Raji (cell line): ENCODE data around the gene CD8B.

Experiments
- POLR2A ChIP-seq: IDR thresholded peaks from 2 replicates; pipeline ENCODE4 v1.6.1; 2011; ENCODE audit warnings: low read depth, low read length, control low read depth; ENCODE audit not compliant: insufficient read depth

CD8B gene

DNA sequence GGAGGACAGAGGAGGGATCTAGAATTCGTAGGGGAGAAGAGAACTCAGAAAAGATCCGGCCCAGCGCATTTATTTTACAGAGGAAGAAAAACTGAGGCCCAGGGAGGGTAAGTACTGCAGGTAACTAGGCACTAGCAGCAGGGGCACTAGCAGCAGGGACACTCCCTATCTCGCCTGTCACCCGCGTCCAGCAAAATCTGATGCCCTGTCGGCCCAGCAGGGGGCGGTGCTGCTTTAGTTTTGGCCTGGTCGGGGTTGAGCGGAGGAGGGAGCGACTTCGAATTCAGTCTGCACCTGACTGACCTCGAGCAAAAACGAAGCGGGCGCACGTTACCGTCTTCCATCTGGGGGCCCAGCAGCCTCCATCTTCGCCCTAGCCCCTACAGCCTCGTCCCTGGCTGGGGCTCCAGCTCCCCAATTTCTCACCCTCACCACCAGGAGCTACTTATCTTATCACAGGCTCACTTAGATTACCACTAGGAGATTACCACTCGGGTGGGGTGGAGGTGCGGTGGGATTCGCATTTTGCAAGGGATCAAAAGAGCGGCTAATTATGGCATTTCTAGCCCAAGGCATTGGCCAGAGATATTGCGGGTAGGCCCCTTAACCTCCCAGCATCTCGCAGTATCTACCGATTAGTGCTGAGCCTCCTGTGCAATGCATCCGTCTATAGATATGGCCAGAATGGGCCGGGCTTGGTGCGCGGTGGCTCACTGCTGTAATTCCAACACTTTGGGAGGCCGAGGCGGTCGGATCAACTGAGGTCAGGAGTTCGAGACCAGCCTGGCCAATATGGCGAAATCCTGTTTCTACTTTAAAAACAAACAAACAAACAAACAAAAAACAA lies 53.1 kb downstream of the CD8B start:
- no peak for TF ChIP-seq POLR2A

DNA sequence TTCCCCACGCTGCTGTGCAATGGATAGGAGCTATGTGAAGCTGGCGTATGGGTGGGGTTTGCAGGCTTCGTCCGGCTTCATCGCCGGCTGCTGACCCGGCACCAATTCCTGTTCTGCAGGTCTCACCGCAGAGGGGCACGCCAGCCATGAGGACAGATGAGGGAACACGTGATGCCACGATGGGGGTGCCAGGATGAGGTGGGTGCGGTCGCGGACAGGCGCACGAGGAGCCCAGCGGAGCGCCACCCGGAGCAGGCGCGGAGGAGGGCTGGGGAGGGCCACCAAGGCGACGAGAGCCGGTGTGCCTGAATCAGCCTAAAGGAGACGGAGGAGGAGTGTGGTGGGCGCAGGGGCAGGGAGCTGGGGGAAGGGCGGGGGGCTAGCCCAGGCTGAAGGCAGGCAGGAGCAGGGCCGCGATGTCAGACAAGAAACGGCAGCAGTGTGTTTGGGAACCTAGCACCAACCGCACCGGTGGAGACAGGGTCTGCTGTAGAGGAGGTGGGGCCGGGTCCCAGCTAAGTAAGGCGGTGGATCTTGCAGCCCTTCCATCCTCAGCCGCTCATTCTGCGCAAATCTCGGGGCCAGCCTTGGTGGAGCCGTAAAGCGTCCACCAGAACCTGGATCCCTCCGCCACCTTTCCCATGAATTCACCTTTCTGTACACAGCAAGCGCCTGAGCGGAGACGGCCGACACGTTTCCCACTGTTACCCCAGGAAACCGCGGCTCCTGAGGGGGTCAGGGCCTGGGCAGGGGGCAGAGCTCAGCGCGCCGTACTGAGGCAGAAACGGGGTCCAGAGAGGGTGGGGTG lies 54.0 kb downstream of the CD8B start:
- TF ChIP-seq POLR2A = no peak

DNA sequence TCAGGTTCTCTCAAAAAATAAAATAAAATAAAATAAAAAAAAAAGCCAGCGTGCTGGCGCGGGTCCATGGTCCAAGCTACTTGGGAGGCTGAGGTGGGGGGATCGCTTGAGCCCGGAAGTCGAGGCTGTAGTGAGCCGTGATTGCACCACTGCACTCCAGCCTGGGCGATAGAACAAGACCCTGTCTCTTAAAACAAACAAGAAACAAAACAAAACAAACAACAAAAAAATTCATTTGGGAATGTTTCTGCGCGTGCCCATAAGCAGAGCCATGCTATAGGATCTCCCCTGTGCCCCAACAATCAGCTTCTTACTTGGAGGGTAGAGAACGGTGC lies 54.6 kb downstream of the CD8B start:
- no peak for TF ChIP-seq POLR2A

DNA sequence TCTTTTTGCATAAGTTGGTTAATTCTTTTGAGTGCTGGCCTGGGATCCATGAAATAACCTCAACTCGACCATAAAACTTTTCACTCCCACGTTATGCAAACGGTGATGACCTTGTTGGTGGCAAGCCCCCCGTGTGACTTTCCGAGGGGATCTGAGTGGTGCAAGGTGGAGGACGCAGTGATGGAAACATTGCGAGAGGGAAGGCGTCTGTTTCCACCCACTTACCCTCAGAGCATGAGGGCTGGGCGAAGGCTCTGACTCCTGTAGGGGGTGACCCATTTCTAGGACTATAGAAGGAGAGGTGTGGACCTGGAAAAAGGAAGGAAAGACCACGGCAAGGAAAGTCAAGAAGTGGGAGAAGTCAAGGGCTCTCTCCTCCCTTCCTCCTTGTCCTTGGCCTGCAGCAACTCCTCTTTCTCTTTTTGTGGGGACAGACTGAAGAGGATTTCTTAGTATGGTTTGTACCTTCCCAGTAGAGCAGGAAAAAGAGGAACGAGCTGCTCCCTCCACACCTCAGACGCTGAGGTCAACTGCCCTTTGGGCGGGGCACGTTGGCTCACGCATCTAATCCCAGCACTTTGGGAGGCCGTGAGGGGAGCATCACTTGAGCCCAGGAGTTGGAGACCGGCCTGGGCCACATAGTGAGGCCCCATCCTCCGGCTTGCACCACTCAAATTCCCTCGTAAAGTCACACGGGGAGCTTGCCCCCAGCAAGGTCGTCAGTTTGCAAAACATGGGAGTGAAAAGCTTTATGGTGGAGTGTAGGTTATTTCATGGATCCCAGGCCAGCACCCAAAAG lies 55.4 kb downstream of the CD8B start:
- TF ChIP-seq POLR2A = no peak

DNA sequence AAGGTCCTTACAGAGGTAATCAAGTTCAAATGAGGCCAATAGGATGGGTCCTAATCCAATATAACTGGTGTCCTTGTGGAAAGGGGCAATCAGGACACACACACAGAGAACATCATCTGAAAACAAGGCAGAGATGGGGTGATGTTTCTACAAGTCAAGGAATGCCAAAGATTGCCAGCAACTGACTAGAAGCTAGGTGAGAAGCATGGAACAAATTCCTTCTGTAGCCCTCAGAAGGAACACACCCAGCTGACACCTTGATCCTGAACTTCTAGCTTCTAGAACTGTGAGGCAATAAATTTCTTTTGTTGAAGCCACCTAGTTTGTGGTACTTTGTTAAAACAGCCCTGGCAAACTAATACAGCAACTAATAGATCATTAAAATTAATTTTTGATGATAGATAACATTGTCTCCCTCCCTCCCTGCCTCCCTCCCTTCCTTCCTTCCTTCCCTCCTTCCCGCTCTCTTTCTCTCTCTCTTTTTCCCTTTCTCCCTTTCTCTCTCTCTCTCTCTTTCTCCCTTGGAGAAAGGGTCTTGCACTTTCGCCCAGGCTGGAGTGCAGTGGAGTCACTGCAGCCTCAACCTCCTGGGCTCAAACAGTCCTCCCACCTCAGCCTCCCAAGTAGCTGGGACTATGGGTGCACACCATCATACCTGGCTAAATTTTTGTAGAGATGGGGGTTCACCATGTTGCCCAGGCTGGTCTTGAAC lies 60.7 kb downstream of the CD8B start:
- TF ChIP-seq POLR2A = no peak

DNA sequence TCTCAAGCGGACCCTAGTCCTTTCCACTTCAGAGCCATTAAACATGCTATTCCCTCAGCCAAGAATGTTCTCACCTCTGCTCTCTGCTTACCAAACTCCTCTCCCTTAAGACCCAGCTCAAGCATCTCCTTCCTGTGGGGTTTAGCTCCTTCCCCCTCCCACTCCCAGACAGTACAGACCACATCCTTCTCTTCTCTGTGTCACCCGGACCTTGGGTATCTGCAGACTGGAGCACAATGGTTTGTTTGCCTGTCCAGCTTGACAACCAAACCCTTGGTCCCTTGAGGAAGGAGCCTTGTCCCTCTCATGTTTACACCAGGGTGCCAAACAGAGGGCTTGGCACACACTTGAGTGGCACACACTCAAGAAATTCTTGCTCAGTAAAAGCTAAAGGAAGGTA lies 66.8 kb downstream of the CD8B start:
- no peak for TF ChIP-seq POLR2A

DNA sequence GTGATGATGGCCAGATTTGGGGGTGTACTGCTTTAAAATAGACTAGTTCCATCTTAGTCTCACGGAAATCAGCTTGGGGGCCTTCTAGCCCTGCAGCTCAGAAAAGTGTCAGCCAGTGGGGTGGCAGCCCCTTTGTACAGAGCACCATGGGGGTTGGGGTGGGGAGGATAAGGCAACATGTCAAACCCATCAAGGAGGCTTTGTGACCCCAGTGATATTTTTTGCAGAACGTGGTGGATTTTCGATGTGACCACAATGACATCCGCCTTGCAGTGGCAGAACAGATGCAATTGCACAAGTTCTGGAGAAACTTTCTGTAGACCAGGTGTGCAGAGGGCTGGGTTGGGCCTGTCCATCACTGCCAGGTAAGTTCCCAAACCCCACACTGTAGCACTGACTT lies 67.9 kb downstream of the CD8B start:
- TF ChIP-seq POLR2A = no peak

DNA sequence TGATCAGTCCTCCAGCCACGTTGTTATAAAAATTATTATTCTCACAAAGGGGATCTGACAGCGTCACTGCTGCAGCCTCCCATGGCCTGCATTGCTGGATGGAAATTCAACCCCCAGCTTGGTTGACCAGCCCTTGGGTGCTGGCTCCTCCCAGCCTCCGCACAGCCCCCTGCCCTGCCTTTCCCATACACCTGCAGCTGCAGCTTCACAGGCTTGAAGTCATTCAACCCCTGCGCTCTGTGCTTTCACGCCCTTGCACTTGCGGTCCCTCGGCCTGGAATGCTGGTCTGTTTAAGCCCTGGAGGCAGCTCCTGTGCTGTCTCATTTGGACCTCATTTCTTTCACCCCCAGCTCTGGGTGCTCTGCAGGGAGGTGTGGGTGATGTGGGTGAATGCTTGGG lies 70.1 kb downstream of the CD8B start:
- TF ChIP-seq POLR2A = no peak

DNA sequence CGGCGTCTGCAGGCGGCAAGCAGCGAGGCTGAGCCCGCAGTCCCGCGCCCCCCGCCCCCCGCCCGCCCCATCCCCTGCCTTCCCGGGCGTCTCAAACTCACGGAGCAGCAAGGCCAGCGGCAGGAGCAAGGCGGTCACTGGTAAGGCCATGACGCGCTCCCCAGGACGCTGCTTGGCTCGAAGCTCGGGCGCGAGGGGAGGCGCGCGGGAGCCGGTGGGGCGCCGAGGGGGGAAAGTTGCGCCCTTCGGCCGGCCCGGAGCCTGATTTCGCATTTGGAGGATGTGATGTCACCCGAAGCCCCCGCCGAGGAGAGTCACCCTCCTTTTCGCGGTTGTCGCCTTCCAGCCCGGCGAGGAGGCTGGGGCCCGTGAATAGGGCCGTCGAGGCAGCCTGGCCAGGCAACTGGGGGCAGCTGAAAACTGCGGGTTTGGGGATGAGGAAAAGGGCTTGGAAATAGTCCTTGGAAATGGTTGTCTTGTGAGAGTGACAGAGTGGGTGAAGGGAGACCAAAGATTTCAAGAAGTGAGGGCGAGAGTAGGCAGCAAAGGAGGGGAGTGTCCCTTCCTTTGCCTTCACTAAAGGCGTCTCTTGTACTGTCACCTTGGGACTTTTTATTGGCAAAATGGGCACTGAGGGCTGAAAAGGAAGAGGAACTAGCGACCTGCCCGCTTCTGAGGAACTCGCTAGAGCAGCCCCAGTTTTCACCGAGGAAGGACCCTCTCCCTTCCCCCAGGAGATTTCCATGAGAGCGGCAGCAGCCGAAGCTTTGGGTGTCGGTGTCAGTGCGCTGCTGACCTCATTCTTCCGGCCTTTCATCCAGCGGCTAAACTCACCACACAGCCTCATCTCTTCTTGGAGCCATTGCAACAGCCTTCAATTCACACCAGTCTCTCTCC lies 70.8 kb downstream of the CD8B start, which contains the start of gene CD8A:
Gene CD8A (minus strand): TSS at position 238 of the 897 bp plus-strand sequence. CDS start 88 bp downstream, at position 150.
- no peak for TF ChIP-seq POLR2A

DNA sequence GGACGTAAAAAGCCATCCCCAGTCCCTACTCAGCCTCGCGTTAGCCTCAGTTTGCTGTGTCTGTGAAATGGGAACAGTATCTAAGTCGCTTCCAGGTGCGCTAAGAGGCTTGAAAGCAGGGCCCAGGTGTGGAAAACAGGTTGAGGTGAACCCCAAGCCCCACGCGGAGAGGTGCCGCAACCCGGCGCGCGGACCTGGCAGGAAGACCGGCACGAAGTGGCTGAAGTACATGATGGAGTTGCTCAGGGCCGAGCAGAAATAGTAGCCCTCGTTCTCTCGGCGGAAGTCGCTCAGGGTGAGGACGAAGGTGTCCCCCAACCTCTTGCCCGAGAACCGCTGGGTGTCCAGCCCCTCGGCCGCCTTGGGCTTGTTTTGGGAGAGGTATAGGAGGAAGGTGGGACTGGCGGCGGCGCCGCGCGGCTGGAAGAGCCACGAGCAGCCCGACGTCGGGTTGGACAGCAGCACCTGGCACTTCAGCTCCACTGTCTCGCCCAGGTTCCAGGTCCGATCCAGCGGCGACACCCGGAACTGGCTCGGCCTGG lies 71.5 kb downstream of the CD8B start:
- TF ChIP-seq POLR2A = no peak

DNA sequence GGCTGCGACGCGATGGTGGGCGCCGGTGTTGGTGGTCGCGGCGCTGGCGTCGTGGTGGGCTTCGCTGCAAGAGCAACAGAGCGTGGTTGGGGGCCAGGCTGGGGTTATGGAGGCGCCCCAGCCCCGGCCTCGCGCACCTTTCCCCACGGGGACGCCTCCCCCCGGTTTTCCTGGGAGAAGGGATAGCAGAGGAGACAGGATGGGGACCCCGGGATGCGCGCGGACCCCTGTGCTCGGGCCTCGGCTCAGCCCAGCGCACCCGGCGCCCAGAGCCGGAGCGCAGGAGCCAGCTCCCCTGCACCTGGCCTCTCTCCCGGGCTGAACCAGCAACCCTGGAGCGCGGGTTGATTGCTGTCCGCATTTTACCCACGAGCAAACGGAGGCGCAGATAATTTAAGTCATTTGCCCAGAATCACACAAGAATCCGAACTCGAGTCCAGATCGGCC lies 72.0 kb downstream of the CD8B start:
- no peak for TF ChIP-seq POLR2A

DNA sequence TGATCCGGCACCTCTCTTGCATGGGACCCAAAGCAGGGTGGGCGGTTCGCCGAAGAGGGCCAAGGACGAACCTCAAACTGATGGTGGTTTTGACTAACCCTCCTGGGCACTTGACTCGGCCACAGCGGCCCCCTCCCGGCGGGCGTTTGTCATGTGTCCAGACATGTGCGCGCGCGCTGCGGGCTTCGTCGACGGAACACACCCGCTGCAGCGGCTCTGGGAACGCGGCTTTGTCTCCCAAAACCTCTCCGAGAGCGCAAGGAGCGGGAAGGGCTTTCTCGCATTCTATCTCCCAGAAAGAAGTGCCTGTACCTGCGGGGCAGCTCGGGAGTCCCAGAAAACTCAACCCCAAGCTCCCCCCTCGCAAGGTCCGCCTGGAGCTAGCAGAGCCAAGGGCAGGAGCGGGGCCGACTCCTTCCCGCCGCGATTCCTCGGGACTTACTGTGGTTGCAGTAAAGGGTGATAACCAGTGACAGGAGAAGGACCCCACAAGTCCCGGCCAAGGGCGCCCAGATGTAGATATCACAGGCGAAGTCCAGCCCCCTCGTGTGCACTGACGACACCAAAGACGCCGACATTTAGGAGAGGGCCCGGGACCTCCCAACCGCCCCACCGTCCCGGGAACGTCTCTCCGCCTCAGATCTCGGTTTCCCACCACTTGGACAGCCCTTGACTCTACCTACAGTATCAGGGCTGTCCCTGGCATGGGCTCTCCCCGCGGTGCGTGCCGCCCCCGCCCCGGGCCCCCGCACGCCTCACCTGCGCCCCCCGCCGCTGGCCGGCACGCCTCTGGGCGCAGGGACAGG lies 72.6 kb downstream of the CD8B start:
- no peak for TF ChIP-seq POLR2A

DNA sequence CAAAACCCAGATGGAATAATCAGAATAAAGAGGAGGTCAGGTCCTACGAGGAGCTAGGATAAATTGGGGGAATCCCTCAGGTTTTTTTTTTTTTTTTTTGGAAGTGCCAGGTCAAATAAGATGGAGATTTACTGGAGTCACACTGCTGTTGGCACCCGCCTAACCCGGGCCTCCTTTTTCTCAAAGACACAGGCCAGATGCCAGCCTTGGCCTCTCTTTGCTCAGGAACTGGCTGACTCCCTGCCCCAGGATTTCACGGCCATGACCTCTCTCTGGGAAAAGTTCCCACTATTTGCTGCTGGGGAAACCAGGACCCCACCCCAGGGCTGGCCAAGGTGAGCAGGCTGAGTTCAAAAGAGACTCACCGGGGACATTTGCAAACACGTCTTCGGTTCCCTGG lies 73.5 kb downstream of the CD8B start:
- no peak for TF ChIP-seq POLR2A

DNA sequence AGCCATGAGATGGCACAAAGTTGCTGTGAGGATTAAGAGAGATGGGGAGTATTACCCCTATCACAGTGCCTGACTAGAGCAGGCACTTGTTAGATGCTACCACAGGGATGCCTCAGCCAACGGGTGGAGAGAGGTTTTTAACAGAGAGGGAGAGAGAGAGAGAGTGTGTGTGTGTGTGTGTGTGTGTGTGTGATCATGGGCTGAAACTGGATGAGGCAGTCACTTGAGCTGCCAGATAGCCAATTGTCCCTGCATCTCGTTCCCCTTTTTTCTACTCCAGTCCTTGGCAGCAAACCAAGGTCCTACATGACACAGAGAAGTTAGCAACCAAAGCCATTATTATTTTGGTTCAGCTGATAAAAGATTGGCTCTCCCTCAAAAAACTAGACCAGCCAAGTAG lies 74.0 kb downstream of the CD8B start:
- no peak for TF ChIP-seq POLR2A
